ENCODE results near the gene FGF19.
A peak's percentile ranks its signal among the peaks of the same experiment; 100 is the strongest.

The FGF19 gene

GRCh38 chr11:69669486-69669885 lies 34.3 kb downstream of the FGF19 start:
- H3K27me3 ChIP-seq (ENCODE audit: insufficient read depth, low read depth, severe bottlenecking), result no peaks in the 10 kb centered on the region
- H3K36me3 ChIP-seq, result peaks cover 19% of the 10 kb centered on the region
- H3K9me3 ChIP-seq (ENCODE audit: severe bottlenecking), result no peaks in the 10 kb centered on the region
- H3K27ac ChIP-seq, result no peak overlapping the region
- DNase-seq, result no peak
- TF ChIP-seq CTCF (IDR thresholded peaks at IDR 0.05; ENCODE audit: low read depth, low read length), result no peak
- no peak overlapping the region for H3K4me3 ChIP-seq (ENCODE audit: low read depth, low read length)

GRCh38 chr11:69667619-69668604 lies 35.9 kb downstream of the FGF19 start:
- Histone ChIP-seq H3K4me3 (ENCODE audit: low read depth, low read length) (no peak overlapping the region), H3K27me3 (ENCODE audit: insufficient read depth, low read depth, severe bottlenecking) (no peaks in the 10 kb centered on the region), H3K9me3 (ENCODE audit: severe bottlenecking) (no peaks in the 10 kb centered on the region), H3K27ac (no peak overlapping the region), H3K36me3 (peaks cover 18% of the 10 kb centered on the region)
- TF ChIP-seq CTCF (IDR thresholded peaks at IDR 0.05; ENCODE audit: low read depth, low read length), result no peak
- no peak for DNase-seq

GRCh38 chr11:69666752-69667536 lies 36.9 kb downstream of the FGF19 start:
- no peaks in the 10 kb centered on the region for H3K9me3 ChIP-seq (ENCODE audit: severe bottlenecking)
- H3K36me3 ChIP-seq, result peaks cover 11% of the 10 kb centered on the region
- no peak overlapping the region for H3K4me3 ChIP-seq (ENCODE audit: low read depth, low read length)
- DNase-seq, result peak; percentile 4
- H3K27me3 ChIP-seq (ENCODE audit: insufficient read depth, low read depth, severe bottlenecking), result no peaks in the 10 kb centered on the region
- no peak overlapping the region for H3K27ac ChIP-seq
- no peak for TF ChIP-seq CTCF (IDR thresholded peaks at IDR 0.05; ENCODE audit: low read depth, low read length)

GRCh38 chr11:69666261-69666660 lies 37.6 kb downstream of the FGF19 start:
- Histone ChIP-seq H3K36me3 (peaks cover 4% of the 10 kb centered on the region), H3K9me3 (ENCODE audit: severe bottlenecking) (no peaks in the 10 kb centered on the region), H3K4me3 (ENCODE audit: low read depth, low read length) (no peak overlapping the region), H3K27ac (no peak overlapping the region), H3K27me3 (ENCODE audit: insufficient read depth, low read depth, severe bottlenecking) (no peaks in the 10 kb centered on the region)
- no peak for TF ChIP-seq CTCF (IDR thresholded peaks at IDR 0.05; ENCODE audit: low read depth, low read length)
- peak; percentile 4 for DNase-seq

- no peaks in the 10 kb centered on the region for H3K9me3 ChIP-seq (ENCODE audit: severe bottlenecking)
- peak; percentile 3 for DNase-seq
- no peak for TF ChIP-seq CTCF (IDR thresholded peaks at IDR 0.05; ENCODE audit: low read depth, low read length)
- no peak overlapping the region for H3K4me3 ChIP-seq (ENCODE audit: low read depth, low read length)
- H3K27ac ChIP-seq, result no peak overlapping the region
- peaks cover 4% of the 10 kb centered on the region for H3K36me3 ChIP-seq
- H3K27me3 ChIP-seq (ENCODE audit: insufficient read depth, low read depth, severe bottlenecking), result no peaks in the 10 kb centered on the region
These were observed 38.2 kb downstream of the FGF19 start for GRCh38 chr11:69665669-69666068.

Measured in WERI-Rb-1 (cell line).